WTC11 (cell line): ENCODE data around the gene PDE4B. TPM values are rescaled to one million over a fixed set of nuclear protein-coding genes. Genes with fewer than 3 reads are reported as not detected.

Experiments
- ATAC-seq: fragments of 200-7000 bp; cut with Tn5 transposase; 2 replicates; pipeline ENCODE4 v1.10.0; 2021; ENCODE audit warnings: mild to moderate bottlenecking, moderate library complexity
- CTCF ChIA-PET: fragments of 300-600 bp; sonication (Branson Sonifier 250); formaldehyde crosslinking; loops from one replicate; lab custom pipeline; 2021; ENCODE audit warnings: antibody characterized with exemption; lab: Charles Lee
- POLR2A ChIA-PET: fragments of 350-600 bp; sonication (Branson Sonifier 250); formaldehyde crosslinking; loops from one replicate; lab custom pipeline; 2021; ENCODE audit warnings: antibody characterized with exemption; lab: Charles Lee
- DNase-seq: peaks from one replicate; pipeline ENCODE4 v3.0.0; 2021; ENCODE audit warnings: low spot score
- H3K27ac Mint-ChIP-seq: 2 replicates; pipeline ENCODE4 v1.8.0; 2021; ENCODE audit warnings: mixed read lengths
- H3K27me3 Mint-ChIP-seq: 2 replicates; pipeline ENCODE4 v1.8.0; 2021; ENCODE audit warnings: low read depth, mild to moderate bottlenecking, moderate library complexity, mixed read lengths
- H3K36me3 Mint-ChIP-seq: 2 replicates; pipeline ENCODE4 v1.8.0; 2021; ENCODE audit warnings: mixed read lengths
- H3K4me1 Mint-ChIP-seq: 2 replicates; pipeline ENCODE4 v1.8.0; 2022; ENCODE audit warnings: mixed read lengths
- H3K4me3 Mint-ChIP-seq: 2 replicates; pipeline ENCODE4 v1.8.0; 2021; ENCODE audit warnings: mild to moderate bottlenecking, moderate library complexity, mixed read lengths
- H3K9me3 Mint-ChIP-seq: 2 replicates; pipeline ENCODE4 v1.8.0; 2021; ENCODE audit warnings: mixed read lengths
- CREB1 ChIP-seq: sonication (generic); formaldehyde crosslinking; IDR thresholded peaks from 2 replicates; pipeline ENCODE4 v1.8.0; 2023; ENCODE audit warnings: mild to moderate bottlenecking, missing genetic modification reagents
- EMX1 ChIP-seq: fragments of 250-450 bp; sonication (Bioruptor Pico); IDR thresholded peaks from 2 replicates; pipeline ENCODE4 v1.8.0; 2021; ENCODE audit warnings: mild to moderate bottlenecking
- ETV6 ChIP-seq: sonication (generic); formaldehyde crosslinking; IDR thresholded peaks from 2 replicates; pipeline ENCODE4 v1.8.1; 2022; ENCODE audit warnings: mild to moderate bottlenecking, missing genetic modification reagents
- GTF2I ChIP-seq: fragments of 250-450 bp; sonication (Bioruptor Pico); conservative IDR thresholded peaks from 2 replicates; pipeline ENCODE4 v1.4.0; 2021; ENCODE audit warnings: mild to moderate bottlenecking
- IRF2 ChIP-seq: sonication (generic); formaldehyde crosslinking; IDR thresholded peaks from 2 replicates; pipeline ENCODE4 v1.8.0; 2022; ENCODE audit warnings: low read depth, missing genetic modification reagents, borderline replicate concordance
- NFATC4 ChIP-seq: fragments of 250-450 bp; sonication (Bioruptor Pico); IDR thresholded peaks from 2 replicates; pipeline ENCODE4 v1.9.0; 2021; ENCODE audit warnings: mild to moderate bottlenecking
- NR1H2 ChIP-seq: sonication (generic); formaldehyde crosslinking; IDR thresholded peaks from 2 replicates; pipeline ENCODE4 v1.9.0; 2021; ENCODE audit warnings: mild to moderate bottlenecking, moderate library complexity, missing genetic modification reagents
- PRRX2 ChIP-seq: fragments of 250-450 bp; sonication (Bioruptor Pico); IDR thresholded peaks from 2 replicates; pipeline ENCODE4 v1.8.0; 2021; ENCODE audit warnings: mild to moderate bottlenecking
- RORB ChIP-seq: fragments of 250-450 bp; sonication (Bioruptor Pico); IDR thresholded peaks from 2 replicates; pipeline ENCODE4 v1.9.0; 2021; ENCODE audit warnings: mild to moderate bottlenecking
- SMAD3 ChIP-seq: sonication (generic); formaldehyde crosslinking; IDR thresholded peaks from 2 replicates; pipeline ENCODE4 v1.8.0; 2022; ENCODE audit warnings: missing genetic modification reagents, mild to moderate bottlenecking, borderline replicate concordance
- ZBTB21 ChIP-seq: sonication (generic); formaldehyde crosslinking; IDR thresholded peaks from 2 replicates; pipeline ENCODE4 v1.8.1; 2023; ENCODE audit warnings: mild to moderate bottlenecking, missing genetic modification reagents, borderline replicate concordance
- ZNF138 ChIP-seq: sonication (generic); formaldehyde crosslinking; conservative IDR thresholded peaks from 2 replicates; pipeline ENCODE4 v1.8.1; 2022; ENCODE audit warnings: mild to moderate bottlenecking, moderate library complexity, missing genetic modification reagents
- ZNF232 ChIP-seq: sonication (generic); formaldehyde crosslinking; IDR thresholded peaks from 2 replicates; pipeline ENCODE4 v1.8.0; 2022; ENCODE audit warnings: mild to moderate bottlenecking, missing genetic modification reagents
- ZNF396 ChIP-seq: fragments of 250-450 bp; sonication (Bioruptor Pico); IDR thresholded peaks from 2 replicates; pipeline ENCODE4 v1.8.0; 2021; ENCODE audit warnings: mild to moderate bottlenecking, moderate library complexity, borderline replicate concordance
- ZNF416 ChIP-seq: fragments of 250-450 bp; sonication (Bioruptor Pico); IDR thresholded peaks from 2 replicates; pipeline ENCODE4 v1.9.0; 2021; ENCODE audit warnings: mild to moderate bottlenecking, inconsistent platforms
- ZNF423 ChIP-seq: fragments of 250-450 bp; sonication (Bioruptor Pico); IDR thresholded peaks from 2 replicates; pipeline ENCODE4 v2.1.2; 2022; ENCODE audit warnings: mild to moderate bottlenecking, moderate library complexity
- total RNA-seq: library from RNA; stranded (reverse); gene quantifications from 3 replicates; pipeline ENCODE4 v1.2.3, GENCODE V29; 2021
- TF ChIP-seq, protein P1 (sequence below): fragments of 250-450 bp; sonication (Bioruptor Pico); IDR thresholded peaks from 2 replicates; pipeline ENCODE4 v1.8.0; 2021; ENCODE audit warnings: mild to moderate bottlenecking
- TF ChIP-seq, protein P2 (sequence below): sonication (generic); formaldehyde crosslinking; IDR thresholded peaks from 2 replicates; pipeline ENCODE4 v1.8.1; 2022; ENCODE audit warnings: mild to moderate bottlenecking, moderate library complexity, missing genetic modification reagents
- TF ChIP-seq, protein P3 (sequence below): sonication (generic); formaldehyde crosslinking; IDR thresholded peaks from 2 replicates; pipeline ENCODE4 v1.8.1; 2022; ENCODE audit warnings: mild to moderate bottlenecking, missing genetic modification reagents, moderate library complexity, borderline replicate concordance
- TF ChIP-seq, protein P4 (sequence below): fragments of 200-600 bp; IDR thresholded peaks from 2 replicates; pipeline ENCODE4 v1.8.0; 2022; ENCODE audit warnings: antibody characterized with exemption
- TF ChIP-seq, protein P5 (sequence below): sonication (generic); formaldehyde crosslinking; IDR thresholded peaks from 2 replicates; pipeline ENCODE4 v1.8.0; 2022; ENCODE audit warnings: mild to moderate bottlenecking, missing genetic modification reagents
- TF ChIP-seq, protein P6 (sequence below): fragments of 250-450 bp; sonication (Bioruptor Pico); IDR thresholded peaks from 2 replicates; pipeline ENCODE4 v1.9.0; 2021; ENCODE audit warnings: moderate library complexity, mild to moderate bottlenecking, inconsistent platforms, borderline replicate concordance

PDE4B gene
- total RNA-seq, 1 experiment from 2014 or later = 8.0 TPM

DNA sequence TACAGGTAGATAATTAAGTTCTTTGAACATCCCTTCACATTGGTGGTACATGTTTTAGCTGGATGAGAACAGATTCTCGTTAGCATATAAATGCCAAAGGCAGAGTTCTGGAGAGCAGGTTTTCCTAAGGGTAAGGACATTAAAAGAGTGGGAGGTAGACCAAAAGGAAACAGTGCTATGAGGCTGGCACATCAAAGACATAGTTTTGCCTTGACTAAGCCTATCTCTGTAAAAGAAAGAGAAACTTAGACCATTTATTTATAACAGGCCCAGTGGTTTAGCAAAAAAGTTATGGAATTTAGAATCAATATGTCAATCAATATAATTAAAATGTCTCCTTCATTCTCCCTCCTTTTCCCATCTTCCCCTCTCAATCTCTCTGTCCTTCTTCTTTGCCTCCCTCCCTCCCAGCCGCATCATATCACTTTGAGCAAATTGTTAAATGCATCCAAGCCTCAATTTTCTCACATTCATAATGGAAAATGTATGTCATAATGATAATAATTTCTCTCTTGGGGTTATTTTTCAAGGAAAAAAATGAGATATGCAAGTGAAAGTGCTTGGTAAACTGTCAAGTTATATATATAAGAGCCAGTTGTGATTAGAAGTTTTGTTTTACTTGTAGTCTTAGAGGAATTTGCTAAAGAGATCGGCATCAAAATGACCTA is 531.4 kb downstream of the PDE4B start:
- Mint-ChIP-seq H3K9me3 (peaks cover 13% of the 10 kb centered on the region; the same call in 1 of the 2 replicates), H3K4me1 (peaks cover 8% of the 10 kb centered on the region), H3K27ac (no peak overlapping the region), H3K27me3 (no peaks in the 10 kb centered on the region), H3K36me3 (no peaks in the 10 kb centered on the region), H3K4me3 (no peak overlapping the region)
- TF ChIP-seq NFATC4 (CRISPR knock-in tag) = no peak
- TF ChIP-seq PRRX2 = no peak
- no peak for TF ChIP-seq IRF2 (CRISPR knock-in tag)
- no peak for TF ChIP-seq GTF2I (CRISPR knock-in tag)
- TF ChIP-seq ZNF416 (CRISPR knock-in tag) = no peak
- no peak for TF ChIP-seq EMX1 (CRISPR knock-in tag)
- no peak for TF ChIP-seq ZNF138 (CRISPR knock-in tag)
- TF ChIP-seq ZNF232 (CRISPR knock-in tag) = no peak
- no peak for TF ChIP-seq CREB1 (CRISPR knock-in tag)
- ChIA-PET CTCF (no interaction called here), POLR2A (no interaction called here)
- ATAC-seq (no peak), DNase-seq (no peak)

DNA sequence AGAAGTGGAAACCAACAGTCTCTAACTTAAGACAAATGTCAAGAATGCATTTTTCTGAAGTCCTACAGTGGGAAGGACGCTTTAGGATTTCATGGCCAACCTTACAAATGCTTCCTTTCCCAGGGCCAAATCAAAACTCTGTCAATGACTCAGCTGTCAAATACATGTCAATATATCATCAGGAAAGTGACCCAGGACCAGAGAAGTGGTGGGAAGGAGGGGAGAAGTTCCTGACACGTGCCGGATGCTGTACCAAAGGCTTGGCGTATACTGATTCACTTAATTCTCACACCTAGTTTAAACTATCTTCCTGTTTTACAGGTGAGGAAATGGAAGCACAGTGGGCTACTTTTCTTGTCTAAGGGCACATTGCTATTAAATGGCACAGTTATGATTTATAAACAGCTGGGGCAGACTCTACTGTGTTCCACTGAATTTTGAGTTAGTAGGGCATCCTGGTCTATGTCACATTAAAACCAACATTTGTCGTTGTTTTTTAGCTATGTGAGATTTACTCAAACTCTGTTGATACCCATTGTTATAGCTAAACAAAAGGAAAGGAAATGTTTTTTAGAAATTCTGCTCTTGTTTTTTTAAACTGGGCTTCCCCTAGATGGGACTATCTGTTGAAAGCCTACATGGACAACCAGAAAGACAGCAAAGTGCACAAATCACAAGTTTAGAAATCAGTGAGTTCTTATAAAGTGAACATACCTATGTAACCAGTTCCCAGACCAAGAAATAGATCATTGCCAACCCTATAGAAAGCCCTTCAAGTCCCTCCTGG is 533.1 kb downstream of the PDE4B start:
- Mint-ChIP-seq H3K4me3 (no peak overlapping the region), H3K9me3 (peaks cover 13% of the 10 kb centered on the region; the same call in 1 of the 2 replicates), H3K36me3 (no peaks in the 10 kb centered on the region), H3K4me1 (peaks cover 15% of the 10 kb centered on the region), H3K27me3 (no peaks in the 10 kb centered on the region), H3K27ac (no peak overlapping the region)
- ATAC-seq = no peak
- CTCF ChIA-PET = no interaction called here
- DNase-seq = no peak
- no peak for TF ChIP-seq ETV6 (CRISPR knock-in tag)
- no peak for TF ChIP-seq ZNF423 (CRISPR knock-in tag)
- no peak for TF ChIP-seq ZNF396 (CRISPR knock-in tag)
- TF ChIP-seq, protein P1, sequence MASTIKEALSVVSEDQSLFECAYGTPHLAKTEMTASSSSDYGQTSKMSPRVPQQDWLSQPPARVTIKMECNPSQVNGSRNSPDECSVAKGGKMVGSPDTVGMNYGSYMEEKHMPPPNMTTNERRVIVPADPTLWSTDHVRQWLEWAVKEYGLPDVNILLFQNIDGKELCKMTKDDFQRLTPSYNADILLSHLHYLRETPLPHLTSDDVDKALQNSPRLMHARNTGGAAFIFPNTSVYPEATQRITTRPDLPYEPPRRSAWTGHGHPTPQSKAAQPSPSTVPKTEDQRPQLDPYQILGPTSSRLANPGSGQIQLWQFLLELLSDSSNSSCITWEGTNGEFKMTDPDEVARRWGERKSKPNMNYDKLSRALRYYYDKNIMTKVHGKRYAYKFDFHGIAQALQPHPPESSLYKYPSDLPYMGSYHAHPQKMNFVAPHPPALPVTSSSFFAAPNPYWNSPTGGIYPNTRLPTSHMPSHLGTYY (CRISPR knock-in tag) = no peak
- TF ChIP-seq, protein P2, sequence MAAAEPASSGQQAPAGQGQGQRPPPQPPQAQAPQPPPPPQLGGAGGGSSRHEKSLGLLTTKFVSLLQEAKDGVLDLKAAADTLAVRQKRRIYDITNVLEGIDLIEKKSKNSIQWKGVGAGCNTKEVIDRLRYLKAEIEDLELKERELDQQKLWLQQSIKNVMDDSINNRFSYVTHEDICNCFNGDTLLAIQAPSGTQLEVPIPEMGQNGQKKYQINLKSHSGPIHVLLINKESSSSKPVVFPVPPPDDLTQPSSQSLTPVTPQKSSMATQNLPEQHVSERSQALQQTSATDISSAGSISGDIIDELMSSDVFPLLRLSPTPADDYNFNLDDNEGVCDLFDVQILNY (CRISPR knock-in tag) = no peak
- no peak for TF ChIP-seq ZNF416 (CRISPR knock-in tag)
- TF ChIP-seq ZBTB21 (CRISPR knock-in tag) = no peak
- TF ChIP-seq, protein P3, sequence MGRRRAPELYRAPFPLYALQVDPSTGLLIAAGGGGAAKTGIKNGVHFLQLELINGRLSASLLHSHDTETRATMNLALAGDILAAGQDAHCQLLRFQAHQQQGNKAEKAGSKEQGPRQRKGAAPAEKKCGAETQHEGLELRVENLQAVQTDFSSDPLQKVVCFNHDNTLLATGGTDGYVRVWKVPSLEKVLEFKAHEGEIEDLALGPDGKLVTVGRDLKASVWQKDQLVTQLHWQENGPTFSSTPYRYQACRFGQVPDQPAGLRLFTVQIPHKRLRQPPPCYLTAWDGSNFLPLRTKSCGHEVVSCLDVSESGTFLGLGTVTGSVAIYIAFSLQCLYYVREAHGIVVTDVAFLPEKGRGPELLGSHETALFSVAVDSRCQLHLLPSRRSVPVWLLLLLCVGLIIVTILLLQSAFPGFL (CRISPR knock-in tag) = no peak
- no peak for TF ChIP-seq RORB (CRISPR knock-in tag)
- TF ChIP-seq NR1H2 (CRISPR knock-in tag) = no peak
- TF ChIP-seq, protein P4, sequence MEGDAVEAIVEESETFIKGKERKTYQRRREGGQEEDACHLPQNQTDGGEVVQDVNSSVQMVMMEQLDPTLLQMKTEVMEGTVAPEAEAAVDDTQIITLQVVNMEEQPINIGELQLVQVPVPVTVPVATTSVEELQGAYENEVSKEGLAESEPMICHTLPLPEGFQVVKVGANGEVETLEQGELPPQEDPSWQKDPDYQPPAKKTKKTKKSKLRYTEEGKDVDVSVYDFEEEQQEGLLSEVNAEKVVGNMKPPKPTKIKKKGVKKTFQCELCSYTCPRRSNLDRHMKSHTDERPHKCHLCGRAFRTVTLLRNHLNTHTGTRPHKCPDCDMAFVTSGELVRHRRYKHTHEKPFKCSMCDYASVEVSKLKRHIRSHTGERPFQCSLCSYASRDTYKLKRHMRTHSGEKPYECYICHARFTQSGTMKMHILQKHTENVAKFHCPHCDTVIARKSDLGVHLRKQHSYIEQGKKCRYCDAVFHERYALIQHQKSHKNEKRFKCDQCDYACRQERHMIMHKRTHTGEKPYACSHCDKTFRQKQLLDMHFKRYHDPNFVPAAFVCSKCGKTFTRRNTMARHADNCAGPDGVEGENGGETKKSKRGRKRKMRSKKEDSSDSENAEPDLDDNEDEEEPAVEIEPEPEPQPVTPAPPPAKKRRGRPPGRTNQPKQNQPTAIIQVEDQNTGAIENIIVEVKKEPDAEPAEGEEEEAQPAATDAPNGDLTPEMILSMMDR = no peak
- TF ChIP-seq, protein P5, sequence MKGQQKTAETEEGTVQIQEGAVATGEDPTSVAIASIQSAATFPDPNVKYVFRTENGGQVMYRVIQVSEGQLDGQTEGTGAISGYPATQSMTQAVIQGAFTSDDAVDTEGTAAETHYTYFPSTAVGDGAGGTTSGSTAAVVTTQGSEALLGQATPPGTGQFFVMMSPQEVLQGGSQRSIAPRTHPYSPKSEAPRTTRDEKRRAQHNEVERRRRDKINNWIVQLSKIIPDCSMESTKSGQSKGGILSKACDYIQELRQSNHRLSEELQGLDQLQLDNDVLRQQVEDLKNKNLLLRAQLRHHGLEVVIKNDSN (CRISPR knock-in tag) = no peak
- no peak for TF ChIP-seq SMAD3 (CRISPR knock-in tag)
- TF ChIP-seq, protein P6, sequence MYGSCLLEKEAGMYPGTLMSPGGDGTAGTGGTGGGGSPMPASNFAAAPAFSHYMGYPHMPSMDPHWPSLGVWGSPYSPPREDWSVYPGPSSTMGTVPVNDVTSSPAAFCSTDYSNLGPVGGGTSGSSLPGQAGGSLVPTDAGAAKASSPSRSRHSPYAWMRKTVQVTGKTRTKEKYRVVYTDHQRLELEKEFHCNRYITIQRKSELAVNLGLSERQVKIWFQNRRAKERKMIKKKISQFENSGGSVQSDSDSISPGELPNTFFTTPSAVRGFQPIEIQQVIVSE = no peak
- POLR2A ChIA-PET = no interaction called here
